Measurements from ENCODE around the gene PPP1CA. TPM values are rescaled to one million over a fixed set of nuclear protein-coding genes. Genes with fewer than 3 reads are reported as not detected.
A peak's percentile ranks its signal among the peaks of the same experiment; 100 is the strongest.

PPP1CA gene
- total RNA-seq, 1 experiment from 2014 or later, result 238 TPM

GRCh38 chr11:67369275-67369674 lies 32.4 kb downstream of the PPP1CA start (continued):
- TF ChIP-seq RAD21 (IDR thresholded peaks at IDR 0.05; ENCODE audit: low read depth), result no peak
- no peak for TF ChIP-seq REST (IDR thresholded peaks at IDR 0.05; ENCODE audit: low read depth)
- no peak for TF ChIP-seq ZFX (IDR thresholded peaks at IDR 0.05)
- TF ChIP-seq TCF7L2 (IDR thresholded peaks at IDR 0.05; ENCODE audit: borderline replicate concordance, extremely low read depth, insufficient read depth, insufficient read length), result no peak

- DNase-seq (ENCODE audit: low read depth, low spot score) (no peak), ATAC-seq (no peak)
- ChIA-PET POLR2A (interaction anchor here (15.1 kb wide), 1 partner anchor 14 kb away, joined by 210 read pairs; the partner anchor contains the start of gene POLD4), CTCF (interaction anchor here (15.5 kb wide), 1 partner anchor 12 kb away, joined by 456 read pairs; the partner anchor contains the start of gene POLD4), RAD21 (ENCODE audit: low non-redundant PET in 1 of 2, low total read pairs in 2 of 2, uncharacterized antibody in 2 of 2, unreplicated experiment in 2 of 2) (no interaction called here)
- Histone ChIP-seq H3K27ac (ENCODE audit: low read depth, low read length) (no peak overlapping the region), H3K9me2 (ENCODE audit: insufficient read depth) (no peaks in the 10 kb centered on the region), H3K9ac (ENCODE audit: low read length) (no peak overlapping the region), H3K4me2 (ENCODE audit: low read length) (no peak overlapping the region), H3K4me3 (replicated peaks in 1 of 2; ENCODE audit: low read depth in 1 of 2, low read length in 2 of 2) (no peak overlapping the region), H3K9me3 (ENCODE audit: control insufficient read depth in 1 of 2, insufficient read depth in 1 of 2, low read depth in 1 of 2, low read length in 2 of 2) (no peaks in the 10 kb centered on the region), H4K20me1 (ENCODE audit: insufficient read depth) (no peaks in the 10 kb centered on the region), H3K79me2 (ENCODE audit: insufficient read depth, low read length) (peaks cover 58% of the 10 kb centered on the region), H3K36me3 (ENCODE audit: control insufficient read depth in 1 of 2, insufficient read depth in 2 of 2, low read length in 2 of 2) (peaks cover 0 to 12% of the 10 kb centered on the region in 2 experiments; a peak in 1 of 4 replicates), H3K27me3 (ENCODE audit: insufficient read depth, low read length) (no peaks in the 10 kb centered on the region), H3K4me1 (ENCODE audit: control insufficient read depth in 1 of 2, insufficient read depth in 2 of 2, low read length in 2 of 2) (peaks cover 15 to 54% of the 10 kb centered on the region in 2 experiments), H2AFZ (ENCODE audit: low read depth, low read length, poor library complexity, severe bottlenecking) (no peak overlapping the region)
- TF ChIP-seq ELF1 (IDR thresholded peaks at IDR 0.05; ENCODE audit: borderline replicate concordance, low read depth) (no peak), POLR2AphosphoS5 (IDR thresholded peaks at IDR 0.05; ENCODE audit: low read depth, low read length) (0 out of 2 replicates have a peak, but pooled peaks have one; percentile 11)
- intact Hi-C loops (cut with micrococcal nuclease), result no loop called here
- BruUV-seq (replicated peaks), result no TSS peak
Observed at GRCh38 chr11:67368621-67369020, 33.0 kb downstream of the PPP1CA start.
